GM21423 (cell line): ENCODE results near the gene MRPS27.

Source experiments
- ATAC-seq: cut with Tn5 transposase; IDR thresholded peaks from one replicate; pipeline ENCODE4 v1.9.1; 2021; ENCODE audit warnings: mild to moderate bottlenecking, moderate library complexity; ENCODE audit not compliant: unreplicated experiment

Gene MRPS27

GRCh38 chr5:72206160-72206559 lies 113.9 kb downstream of the MRPS27 start:
- no peak for ATAC-seq

DNA sequence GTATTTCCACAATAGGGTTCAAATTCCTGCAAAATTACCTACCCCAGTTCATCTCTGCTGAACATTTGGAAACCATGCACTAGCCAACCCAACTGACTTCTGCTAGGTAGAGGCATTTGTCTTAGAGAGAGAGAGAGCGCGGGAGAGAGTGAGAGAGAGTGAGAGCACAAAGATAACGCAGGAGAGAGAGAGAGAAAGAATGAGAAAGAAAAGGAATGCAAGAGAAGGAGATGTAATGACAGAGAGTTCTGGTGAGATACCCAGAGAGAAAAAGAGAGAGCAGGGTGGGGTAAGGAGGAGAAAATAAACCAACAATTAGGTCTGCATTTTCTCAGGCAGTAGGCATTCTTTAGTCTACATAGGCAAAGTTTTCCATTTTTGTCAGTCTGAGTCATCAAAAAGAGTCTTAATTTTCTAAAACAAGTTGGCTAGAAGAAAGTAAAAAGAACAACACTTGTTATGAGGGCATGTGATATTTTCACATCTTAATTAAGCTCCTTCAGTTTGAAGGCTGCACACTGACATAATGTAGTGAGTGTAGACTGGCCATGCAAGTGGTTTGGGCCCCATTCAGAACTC lies 114.5 kb downstream of the MRPS27 start:
- no peak for ATAC-seq

GRCh38 chr5:72204946-72205345 lies 115.1 kb downstream of the MRPS27 start:
- no peak for ATAC-seq

DNA sequence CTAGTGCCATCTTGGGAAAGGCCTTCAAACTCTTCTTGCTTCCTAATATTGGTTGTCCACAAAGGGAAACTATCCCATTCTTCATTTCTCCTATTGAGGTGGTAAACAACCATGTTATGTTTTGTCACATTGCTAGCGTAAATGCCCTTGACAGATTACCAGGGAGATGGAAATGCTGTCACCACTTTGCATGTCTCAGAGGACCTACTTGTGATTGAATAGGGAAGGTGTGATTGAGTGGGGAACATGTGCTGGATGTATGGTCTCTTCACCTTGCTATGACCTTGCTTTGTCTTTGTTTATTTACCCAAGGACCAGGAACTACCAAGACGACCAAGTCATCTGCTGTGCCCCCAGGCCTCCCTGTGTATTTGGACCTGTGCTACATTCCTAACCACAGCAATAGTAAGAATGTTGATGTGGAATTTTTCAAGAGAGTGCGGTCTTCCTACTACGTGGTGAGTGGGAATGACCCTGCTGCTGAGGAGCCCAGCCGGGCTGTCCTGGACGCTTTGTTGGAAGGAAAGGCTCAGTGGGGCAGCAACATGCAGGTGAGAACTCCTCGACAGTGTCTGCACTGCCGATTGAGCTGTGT lies 116.7 kb downstream of the MRPS27 start:
- no peak for ATAC-seq

DNA sequence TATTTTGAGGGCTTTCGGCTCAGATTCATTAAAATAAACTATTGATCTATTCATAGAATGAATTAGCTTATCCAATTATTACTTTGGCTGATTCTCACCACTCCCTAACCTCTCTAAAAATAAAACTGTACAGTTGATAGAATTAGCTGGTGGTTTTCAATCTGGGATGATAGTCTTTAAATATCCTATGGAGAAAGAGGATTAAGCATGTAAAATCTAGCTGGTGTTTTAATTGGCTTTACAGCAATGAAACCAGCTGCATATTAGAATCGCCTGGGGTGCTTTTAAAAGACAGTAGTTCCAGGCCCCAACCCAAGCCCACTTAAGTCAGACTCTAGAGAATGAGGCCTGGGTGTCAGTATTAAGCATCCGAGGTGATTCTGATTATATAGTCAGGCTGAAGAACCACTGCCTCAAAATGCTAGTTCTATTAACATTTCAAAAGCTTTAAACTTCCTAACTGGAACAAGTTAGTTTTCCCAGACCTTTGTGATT lies 117.7 kb downstream of the MRPS27 start:
- no peak for ATAC-seq

DNA sequence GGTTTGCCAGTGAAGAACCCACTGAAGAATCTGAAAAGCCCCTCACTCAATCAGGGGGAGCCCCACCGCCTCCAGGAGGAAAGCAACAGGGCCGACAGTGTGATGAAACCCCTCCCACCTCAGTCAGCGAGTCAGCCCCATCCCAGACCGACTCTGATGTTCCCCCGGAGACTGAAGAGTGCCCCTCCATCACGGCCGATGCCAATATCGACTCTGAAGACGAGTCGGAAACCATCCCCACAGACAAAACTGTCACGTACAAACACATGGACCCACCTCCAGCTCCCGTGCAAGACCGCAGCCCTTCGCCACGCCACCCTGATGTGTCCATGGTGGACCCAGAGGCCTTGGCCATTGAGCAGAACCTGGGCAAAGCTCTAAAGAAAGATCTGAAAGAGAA lies 120.4 kb downstream of the MRPS27 start:
- no peak for ATAC-seq

DNA sequence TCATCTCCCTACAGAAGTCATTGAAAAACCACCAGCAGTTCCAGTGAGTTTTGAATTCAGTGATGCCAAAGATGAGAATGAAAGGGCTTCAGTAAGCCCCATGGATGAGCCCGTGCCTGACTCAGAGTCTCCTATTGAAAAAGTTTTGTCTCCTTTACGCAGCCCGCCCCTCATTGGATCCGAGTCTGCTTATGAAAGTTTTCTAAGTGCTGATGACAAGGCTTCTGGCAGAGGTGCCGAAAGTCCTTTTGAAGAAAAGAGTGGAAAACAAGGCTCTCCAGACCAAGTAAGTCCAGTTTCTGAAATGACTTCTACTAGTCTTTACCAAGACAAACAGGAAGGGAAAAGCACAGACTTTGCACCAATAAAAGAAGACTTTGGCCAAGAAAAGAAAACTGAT lies 122.6 kb downstream of the MRPS27 start:
- ATAC-seq = no peak

GRCh38 chr5:72195581-72195980 lies 124.5 kb downstream of the MRPS27 start:
- ATAC-seq = no peak

DNA sequence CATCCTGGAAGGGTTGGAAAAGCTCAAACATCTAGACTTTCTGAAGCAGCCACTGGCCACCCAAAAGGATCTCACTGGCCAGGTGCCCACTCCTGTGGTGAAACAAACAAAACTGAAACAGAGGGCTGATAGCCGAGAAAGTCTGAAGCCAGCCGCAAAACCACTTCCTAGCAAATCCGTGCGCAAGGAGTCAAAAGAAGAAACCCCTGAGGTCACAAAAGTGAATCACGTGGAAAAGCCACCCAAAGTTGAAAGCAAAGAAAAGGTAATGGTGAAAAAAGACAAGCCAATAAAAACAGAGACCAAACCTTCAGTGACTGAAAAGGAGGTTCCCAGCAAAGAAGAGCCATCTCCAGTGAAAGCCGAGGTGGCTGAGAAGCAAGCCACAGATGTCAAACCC lies 125.2 kb downstream of the MRPS27 start:
- peak; percentile 97 for ATAC-seq

GRCh38 chr5:72191404-72191803 lies 128.6 kb downstream of the MRPS27 start:
- ATAC-seq = no peak

GRCh38 chr5:72189146-72189545 lies 130.9 kb downstream of the MRPS27 start:
- no peak for ATAC-seq

DNA sequence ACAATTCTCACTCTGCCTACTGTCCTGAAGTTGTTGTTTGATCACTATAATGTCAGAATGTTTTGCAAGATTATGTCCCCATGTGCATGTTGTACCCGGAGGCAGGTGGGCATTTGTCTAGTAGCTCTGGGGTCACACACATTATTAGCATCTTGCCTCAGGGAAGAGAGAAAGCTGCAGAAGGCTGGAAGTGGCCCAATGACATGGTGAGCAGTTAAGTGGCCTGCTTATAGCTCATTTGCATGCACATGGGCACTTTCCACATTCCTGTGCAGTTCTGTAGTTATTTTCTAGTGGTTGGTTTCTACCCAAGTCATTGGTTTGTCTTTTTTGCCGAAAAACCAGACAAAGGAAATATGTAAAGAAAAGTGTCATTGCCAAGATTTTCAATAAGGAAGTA lies 131.9 kb downstream of the MRPS27 start:
- ATAC-seq = no peak

- no peak for ATAC-seq
These were observed 132.5 kb downstream of the MRPS27 start for GRCh38 chr5:72187388-72188075.

DNA sequence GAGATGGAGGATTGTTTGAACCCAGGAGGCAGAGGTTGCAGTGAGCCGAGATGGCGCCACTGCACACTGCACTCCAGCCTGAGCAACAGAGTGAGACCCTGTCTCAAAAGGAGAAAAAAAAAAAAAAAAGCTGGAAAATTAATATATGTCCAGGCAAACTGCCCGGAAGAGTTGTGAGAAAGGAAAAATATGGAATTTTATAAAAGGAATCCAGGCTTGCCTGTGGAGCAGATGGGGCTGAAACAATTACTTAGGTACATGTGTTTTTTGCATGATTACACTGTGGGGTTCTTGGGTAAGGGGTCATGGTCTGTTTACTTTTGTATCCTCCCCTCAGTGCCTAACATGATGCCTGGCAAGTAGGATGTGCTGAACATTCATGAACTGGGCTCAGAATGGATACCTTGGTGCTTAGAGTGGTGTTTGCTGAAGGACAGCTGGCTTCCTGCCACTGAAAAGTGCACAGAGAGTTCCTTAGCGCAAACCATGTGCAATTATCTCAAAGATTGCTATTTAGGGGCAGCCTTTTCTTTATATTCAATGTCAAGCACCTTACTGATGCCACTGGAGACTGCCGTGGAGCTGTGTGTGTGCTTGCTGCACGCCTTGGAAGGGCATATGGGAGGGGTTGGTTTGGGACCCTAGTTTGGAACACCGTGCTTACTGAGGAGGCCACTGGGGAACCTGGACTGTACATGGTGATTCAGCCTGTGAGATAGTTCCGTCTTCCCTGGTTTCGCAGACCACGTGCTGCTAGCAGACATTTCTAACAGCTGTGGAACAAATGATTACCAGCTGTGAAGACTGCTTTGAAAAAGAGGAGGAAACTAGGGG lies 134.3 kb downstream of the MRPS27 start:
- ATAC-seq = no peak

DNA sequence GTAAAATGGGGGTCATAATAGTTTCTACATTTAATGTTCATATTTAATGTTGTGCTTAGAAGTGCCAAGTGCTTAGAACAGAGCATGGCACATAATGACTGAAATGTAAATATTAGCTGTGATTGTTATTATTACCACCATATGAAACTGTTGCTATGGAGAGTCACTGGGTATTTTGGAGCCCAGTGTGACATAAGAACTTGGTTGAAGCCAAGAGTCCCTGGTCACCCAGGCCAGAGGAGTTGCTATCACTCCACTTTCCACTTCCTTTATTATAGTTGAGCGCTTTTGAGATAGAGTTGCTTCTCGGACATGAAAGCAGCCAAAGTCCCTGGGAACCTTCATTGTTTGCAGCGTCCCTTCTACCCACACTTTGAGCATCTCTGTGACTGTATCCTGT lies 135.6 kb downstream of the MRPS27 start:
- ATAC-seq = no peak

GRCh38 chr5:72183101-72183520 lies 136.9 kb downstream of the MRPS27 start:
- ATAC-seq = no peak

GRCh38 chr5:72182686-72183085 lies 137.4 kb downstream of the MRPS27 start:
- ATAC-seq = no peak

DNA sequence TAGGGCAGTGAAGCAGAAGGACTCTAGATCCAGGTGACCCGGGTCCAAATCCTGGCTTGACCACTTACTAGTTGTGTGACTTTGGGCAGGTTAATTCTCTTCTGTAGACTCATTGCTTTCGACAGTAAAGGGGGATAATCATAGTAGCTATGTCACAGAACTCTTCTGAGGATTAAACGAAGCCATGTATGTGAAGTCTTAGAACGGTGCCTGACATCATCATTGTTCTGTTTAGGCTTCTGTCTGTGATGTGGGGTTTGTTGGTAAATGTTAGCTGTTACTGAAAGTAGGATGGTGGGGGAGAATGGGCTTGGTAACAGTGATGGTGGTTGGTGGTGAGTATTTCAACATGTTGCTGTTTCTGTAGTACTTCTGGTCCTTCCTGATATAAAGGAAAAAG lies 139.1 kb downstream of the MRPS27 start:
- ATAC-seq = no peak

- ATAC-seq = no peak
These were observed 140.1 kb downstream of the MRPS27 start for GRCh38 chr5:72179816-72180440.

- ATAC-seq = no peak
These were observed 140.8 kb downstream of the MRPS27 start for GRCh38 chr5:72179028-72179815.
